GM19438 (cell line): Measurements from ENCODE around the gene FAR2.
"Not testable (repeated sequence)": the region's sequence is repeated elsewhere in the genome, so short reads cannot be mapped to it uniquely, and the experiment has no call there.

ENCODE experiments used
- ATAC-seq: cut with Tn5 transposase; IDR thresholded peaks from one replicate; pipeline ENCODE4 v1.9.1; 2021; ENCODE audit warnings: low read depth; ENCODE audit not compliant: unreplicated experiment

Gene FAR2

GRCh38 chr12:29229937-29230336, 80.9 kb downstream of the FAR2 start:
- no peak for ATAC-seq

- ATAC-seq, result no peak
Observed at GRCh38 chr12:29230800-29231560, 81.9 kb downstream of the FAR2 start.

GRCh38 chr12:29232086-29232485, 83.0 kb downstream of the FAR2 start:
- ATAC-seq, result no peak

GRCh38 chr12:29234552-29234951, 85.5 kb downstream of the FAR2 start:
- no peak for ATAC-seq

- no peak for ATAC-seq
Observed at GRCh38 chr12:29234965-29235626, 86.0 kb downstream of the FAR2 start.

DNA sequence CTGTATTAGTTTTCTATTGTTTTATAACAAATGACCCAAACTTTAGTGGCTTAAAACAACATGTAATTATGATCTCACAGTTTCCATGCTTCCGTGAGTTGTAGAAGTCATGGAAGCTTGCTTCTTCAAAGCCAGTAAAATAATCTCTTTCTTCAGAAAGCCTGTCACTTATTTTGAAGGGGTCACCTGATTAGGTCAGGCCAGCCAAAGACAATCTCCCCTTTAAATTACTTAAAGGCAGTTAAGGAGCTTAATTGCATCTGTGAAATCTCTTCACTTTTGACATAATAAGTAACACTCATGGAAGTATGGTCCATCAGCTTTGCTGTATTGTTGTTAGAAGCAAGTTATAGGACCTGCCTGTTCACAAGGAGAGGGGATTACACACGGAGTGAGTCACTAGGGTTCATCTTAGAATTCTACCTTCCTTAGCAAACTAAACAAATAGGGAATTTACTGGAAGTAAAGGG, 89.8 kb downstream of the FAR2 start:
- ATAC-seq, result no peak

GRCh38 chr12:29239336-29239735, 90.3 kb downstream of the FAR2 start:
- no peak for ATAC-seq

DNA sequence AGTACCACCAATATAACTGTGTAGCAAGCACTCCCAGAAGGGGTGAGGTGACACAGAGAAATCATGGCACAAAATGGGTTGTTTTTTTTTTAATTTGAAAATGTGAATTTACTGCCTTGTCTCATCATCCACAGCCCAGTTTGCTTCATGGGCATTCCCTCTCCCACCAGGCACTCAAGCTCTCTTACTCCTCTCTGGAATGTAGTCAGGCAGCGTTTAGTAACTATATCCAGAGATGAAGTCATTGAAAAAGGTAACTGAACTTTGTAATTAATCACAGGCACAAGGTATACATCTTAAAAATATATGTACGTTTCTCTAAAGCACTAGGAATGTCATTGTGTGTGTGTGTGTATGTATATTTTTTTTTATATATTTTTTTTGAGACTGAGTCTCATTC, 91.4 kb downstream of the FAR2 start:
- no peak for ATAC-seq

GRCh38 chr12:29241821-29242591, 92.9 kb downstream of the FAR2 start:
- peak; percentile 76 for ATAC-seq

DNA sequence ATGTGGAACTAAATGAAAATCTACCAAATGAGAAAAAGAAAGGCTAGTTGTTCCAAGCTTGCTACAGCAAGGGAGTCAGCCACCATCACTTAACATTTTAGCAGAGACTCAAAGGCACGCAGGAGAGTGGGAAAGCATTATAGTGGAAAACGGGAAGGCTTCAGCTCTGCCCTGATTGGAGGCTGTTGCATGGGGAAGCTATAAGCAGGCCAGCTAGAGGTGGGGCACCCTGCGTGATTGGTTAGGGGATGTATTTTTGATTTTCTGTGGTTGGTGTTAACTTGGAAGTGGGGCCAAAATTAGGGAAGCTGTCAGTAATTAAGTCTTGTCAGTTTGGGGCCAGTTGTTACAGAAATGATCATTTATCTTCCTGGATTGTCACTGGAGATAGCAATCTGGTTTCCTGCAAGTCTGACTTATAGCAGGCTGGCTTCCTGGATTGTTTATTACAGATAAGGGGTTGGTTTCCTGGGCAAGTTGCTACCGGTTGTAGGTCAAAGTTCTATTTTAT, 93.9 kb downstream of the FAR2 start:
- peak; percentile 24 for ATAC-seq

GRCh38 chr12:29244159-29244765, 95.2 kb downstream of the FAR2 start:
- no peak for ATAC-seq

- ATAC-seq, result no peak
Observed at GRCh38 chr12:29245246-29245645, 96.2 kb downstream of the FAR2 start.

DNA sequence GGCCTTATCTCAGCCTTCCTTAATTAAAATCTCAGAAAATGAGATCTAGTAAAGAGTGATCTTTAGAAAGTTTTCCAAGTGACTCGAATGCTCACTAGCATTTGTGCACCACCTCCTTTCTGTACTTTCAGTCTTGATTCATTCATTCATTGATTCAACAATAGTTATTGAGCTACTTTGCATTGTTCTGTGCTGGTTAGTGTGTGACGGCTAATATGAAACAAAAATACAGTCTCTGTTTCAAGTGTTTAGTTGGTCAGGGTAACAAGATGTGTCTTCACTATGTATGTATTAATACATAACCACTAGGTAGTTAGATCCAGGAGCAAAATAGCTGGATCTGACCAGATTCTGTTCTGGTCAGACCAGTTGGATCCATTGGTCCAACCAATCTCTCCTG, 100.9 kb downstream of the FAR2 start:
- no peak for ATAC-seq

GRCh38 chr12:29253906-29254625, 105.0 kb downstream of the FAR2 start:
- no peak for ATAC-seq

GRCh38 chr12:29255042-29255441, 106.0 kb downstream of the FAR2 start:
- no peak for ATAC-seq

DNA sequence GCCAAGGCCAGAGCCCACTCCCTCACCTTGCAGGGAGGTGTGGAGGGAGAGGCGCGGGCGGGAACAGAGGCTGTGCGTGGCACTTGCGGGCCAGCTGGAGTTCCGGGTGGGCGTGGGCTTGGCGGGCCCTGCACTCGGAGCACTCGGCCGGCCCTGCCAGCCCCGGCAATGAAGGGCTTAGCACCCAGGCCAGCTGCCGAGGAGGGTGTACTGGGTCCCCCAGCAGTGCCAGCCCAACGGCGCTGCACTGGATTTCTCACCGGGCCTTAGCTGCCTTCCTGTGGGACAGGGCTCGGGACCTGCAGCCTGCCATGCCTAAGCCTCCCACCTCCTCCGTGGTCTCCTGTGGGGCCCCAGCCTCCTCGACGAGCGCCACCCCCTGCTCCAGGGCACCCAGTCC, 107.5 kb downstream of the FAR2 start:
- no peak for ATAC-seq

DNA sequence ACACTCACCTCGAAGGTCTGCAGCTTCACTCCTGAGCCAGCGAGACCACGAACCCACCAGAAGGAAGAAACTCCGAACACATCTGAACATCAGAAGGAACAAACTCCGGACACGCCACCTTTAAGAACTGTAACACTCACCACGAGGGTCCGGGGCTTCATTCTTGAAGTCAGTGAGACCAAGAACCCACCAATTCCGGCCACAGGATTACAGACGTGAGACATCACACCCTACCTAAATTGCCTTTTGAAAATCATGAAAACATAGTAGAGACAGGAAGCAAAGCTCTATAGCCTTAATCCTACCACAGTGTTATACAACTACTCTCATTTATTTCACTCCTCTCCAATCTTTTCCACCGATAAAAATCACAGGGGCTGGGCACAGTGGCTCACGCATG, 108.6 kb downstream of the FAR2 start:
- ATAC-seq, result not testable (repeated sequence)

GRCh38 chr12:29264424-29264823, 115.3 kb downstream of the FAR2 start:
- no peak for ATAC-seq

GRCh38 chr12:29269706-29270408, 120.8 kb downstream of the FAR2 start:
- ATAC-seq, result no peak
